CD14-positive monocyte (primary cell): ENCODE measurements around the gene PRELP. TPM values are rescaled to one million over a fixed set of nuclear protein-coding genes. Genes with fewer than 3 reads are reported as not detected.
A peak's percentile ranks its signal among the peaks of the same experiment; 100 is the strongest.

Experiments
- DNase-seq, 3 donors: peaks; one replicate each; pipeline ENCODE4 v3.0.0-alpha.2; 2011 to 2022
- H2AFZ ChIP-seq: 2 replicates; pipeline ENCODE4 v1.6.0; 2012; ENCODE audit warnings: mild to moderate bottlenecking, low read depth, low read length, inconsistent platforms; ENCODE audit not compliant: insufficient read depth, poor library complexity, severe bottlenecking
- H3K27ac ChIP-seq, 2 donors: 1 replicate in 1 of 2; 2 replicates in 1 of 2; pipeline ENCODE4 v1.5.1; 2012 to 2013; ENCODE audit warnings: low read length in 2 of 2, control low read depth in 1 of 2, inconsistent platforms in 1 of 2, low read depth in 1 of 2, mild to moderate bottlenecking in 1 of 2
- H3K27me3 ChIP-seq, 2 donors: one replicate each; pipeline versions ENCODE4 v1.6.0 to v1.6.1; 2011 to 2013; ENCODE audit warnings: low read length in 2 of 2; ENCODE audit not compliant: control insufficient read depth in 2 of 2, insufficient read depth in 2 of 2
- H3K36me3 ChIP-seq, 2 donors: replicated peaks in 1 of 2; 1 replicate in 1 of 2; 2 replicates in 1 of 2; pipeline versions ENCODE4 v1.5.1 to v1.6.1; 2012 to 2013; ENCODE audit warnings: low read length in 2 of 2, control low read depth in 1 of 2, inconsistent platforms in 1 of 2, mild to moderate bottlenecking in 1 of 2; ENCODE audit not compliant: insufficient read depth in 2 of 2, control insufficient read depth in 1 of 2
- H3K4me1 ChIP-seq, 2 donors: 1 replicate in 1 of 2; 2 replicates in 1 of 2; pipeline versions ENCODE4 v1.5.1 to v1.6.1; 2012 to 2013; ENCODE audit warnings: low read length in 2 of 2, control low read depth in 1 of 2, inconsistent platforms in 1 of 2, mild to moderate bottlenecking in 1 of 2, moderate library complexity in 1 of 2; ENCODE audit not compliant: insufficient read depth in 2 of 2, control insufficient read depth in 1 of 2
- H3K4me2 ChIP-seq: replicated peaks from 2 replicates; pipeline ENCODE3; 2012; ENCODE audit warnings: low read length, moderate library complexity, mild to moderate bottlenecking; ENCODE audit not compliant: poor library complexity, severe bottlenecking; ENCODE audit errors: extremely low read depth
- H3K4me3 ChIP-seq, 3 experiments: fragments of 200-600 bp in 1 of 3; sonication (generic) in 1 of 3; replicated peaks in 1 of 3; 1 replicate in 2 of 3; 2 replicates in 1 of 3; pipeline ENCODE4 v1.5.1; 2011 to 2013; ENCODE audit warnings: low read length in 3 of 3, mild to moderate bottlenecking in 3 of 3, control low read depth in 2 of 3, low read depth in 2 of 3, inconsistent platforms in 1 of 3, moderate library complexity in 1 of 3
- H3K79me2 ChIP-seq: 2 replicates; pipeline ENCODE4 v1.6.0; 2012; ENCODE audit warnings: mild to moderate bottlenecking, control low read depth, inconsistent platforms, low read length, moderate library complexity; ENCODE audit not compliant: insufficient read depth
- H3K9ac ChIP-seq: 2 replicates; pipeline ENCODE4 v1.6.0; 2017; ENCODE audit warnings: low read length, mild to moderate bottlenecking; ENCODE audit not compliant: insufficient read depth, poor library complexity, severe bottlenecking
- H3K9me3 ChIP-seq, 2 donors: replicated peaks in 1 of 2; 1 replicate in 1 of 2; 2 replicates in 1 of 2; pipeline versions ENCODE4 v1.5.1 to v1.6.1; 2012 to 2013; ENCODE audit warnings: low read length in 2 of 2, control low read depth in 1 of 2; ENCODE audit not compliant: control insufficient read depth in 1 of 2, insufficient read depth in 1 of 2
- H4K20me1 ChIP-seq: 2 replicates; pipeline ENCODE4 v1.6.0; 2012; ENCODE audit warnings: mild to moderate bottlenecking, low read length, control low read depth, moderate library complexity; ENCODE audit not compliant: insufficient read depth
- H3K27ac Mint-ChIP-seq, 7 donors: one replicate each; pipeline ENCODE4 v1.8.0; 2020; ENCODE audit warnings: mild to moderate bottlenecking in 7 of 7, mixed read lengths in 7 of 7, moderate library complexity in 6 of 7, inconsistent platforms in 2 of 7
- H3K27me3 Mint-ChIP-seq, 3 donors: one replicate each; pipeline ENCODE4 v1.8.0; 2021 to 2022; ENCODE audit warnings: low read depth in 3 of 3, mild to moderate bottlenecking in 3 of 3, mixed read lengths in 3 of 3, moderate library complexity in 3 of 3, inconsistent platforms in 1 of 3
- H3K36me3 Mint-ChIP-seq, 2 donors: one replicate each; pipeline ENCODE4 v1.8.0; 2020; ENCODE audit warnings: mixed read lengths in 2 of 2, inconsistent platforms in 1 of 2, mild to moderate bottlenecking in 1 of 2
- H3K4me1 Mint-ChIP-seq: one replicate; pipeline ENCODE4 v1.8.0; 2020; ENCODE audit warnings: mild to moderate bottlenecking, mixed read lengths
- H3K4me3 Mint-ChIP-seq, 2 donors: one replicate each; pipeline ENCODE4 v1.8.0; 2020; ENCODE audit warnings: mild to moderate bottlenecking in 2 of 2, mixed read lengths in 2 of 2, moderate library complexity in 1 of 2
- H3K9me3 Mint-ChIP-seq, 7 donors: one replicate each; pipeline ENCODE4 v1.8.0; 2020 to 2022; ENCODE audit warnings: mixed read lengths in 7 of 7, mild to moderate bottlenecking in 6 of 7, moderate library complexity in 6 of 7, inconsistent platforms in 2 of 7
- CTCF ChIP-seq: fragments of 200-600 bp; IDR thresholded peaks from one replicate; pipeline ENCODE4 v1.8.0; 2022; ENCODE audit warnings: antibody characterized with exemption, mild to moderate bottlenecking
- WGBS: methylation state at CpG from one replicate; pipeline ENCODE4 v1.1.5; 2013; ENCODE audit warnings: missing lambda C conversion rate; ENCODE audit not compliant: insufficient coverage; 5-methylcytosine and 5-hydroxymethylcytosine counted together
- intact Hi-C, 2 donors: fragments of 100-400 bp; cut with micrococcal nuclease; formaldehyde crosslinking; loops; one replicate each; pipeline versions ENCODE4 v1.15.0 to v1.15.1; 2023
- polyA plus RNA-seq, 3 donors: library from polyadenylated mRNA; depleted of rRNA in 1 of 3; unstranded in 2 of 3; stranded (reverse) in 1 of 3; fragments of 300-500 nt in 2 of 3; fragments of >200 nt in 1 of 3; fragmentation: Illumina TruSeq in 2 of 3; gene quantifications; 1 replicate in 2 of 3; 2 replicates in 1 of 3; pipeline ENCODE4 v1.2.3, GENCODE V29; 2012 to 2021

The PRELP gene
- polyA plus RNA-seq, 3 donors = not detected

DNA sequence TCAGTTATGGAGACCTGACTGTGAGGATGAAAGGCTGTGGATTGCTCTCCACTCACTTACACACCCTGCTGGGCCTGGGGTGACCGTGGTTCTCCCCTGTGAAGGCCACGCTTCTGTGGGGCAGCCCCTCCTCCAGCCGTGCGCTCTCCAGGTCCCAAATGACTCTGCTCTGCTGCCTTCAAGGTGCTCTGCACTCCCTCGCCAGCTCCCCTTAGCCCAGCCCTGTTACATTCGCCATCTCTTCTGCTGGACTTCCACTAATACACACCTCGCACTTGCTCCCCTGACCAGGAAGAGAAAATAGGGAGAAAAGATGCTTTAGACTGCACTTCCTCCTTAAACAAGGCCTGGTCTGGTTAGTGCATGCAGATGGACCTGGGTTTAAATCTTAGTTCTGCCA lies 42.9 kb downstream of the PRELP start:
- H3K36me3 Mint-ChIP-seq = no peaks in the 10 kb centered on the region
- intact Hi-C loops = no loop called here
- peak overlapping the region in 1 of 7 donors; percentile 37 for H3K27ac Mint-ChIP-seq
- H3K4me3 Mint-ChIP-seq = no peak overlapping the region
- H3K27me3 ChIP-seq = no peaks in the 10 kb centered on the region
- no peak overlapping the region for H2AFZ ChIP-seq
- H4K20me1 ChIP-seq = no peaks in the 10 kb centered on the region
- DNase-seq = no peak
- H3K4me2 ChIP-seq = no peak overlapping the region
- 94% methylated on average over 3 of the region's 7 CpGs for WGBS
- no peak overlapping the region for H3K9ac ChIP-seq
- no peak overlapping the region for H3K4me3 ChIP-seq
- peaks cover 0 to 1% (median 0%) of the 10 kb centered on the region in 7 donors for H3K9me3 Mint-ChIP-seq
- H3K79me2 ChIP-seq = no peaks in the 10 kb centered on the region
- no peaks in the 10 kb centered on the region for H3K9me3 ChIP-seq
- TF ChIP-seq CTCF = no peak
- H3K27ac ChIP-seq = no peak overlapping the region
- H3K4me1 ChIP-seq = peaks cover 3 to 5% of the 10 kb centered on the region in 2 donors
- H3K4me1 Mint-ChIP-seq = peaks cover 22% of the 10 kb centered on the region
- peaks cover 1 to 3% (median 2%) of the 10 kb centered on the region in 3 donors for H3K27me3 Mint-ChIP-seq
- H3K36me3 ChIP-seq = no peaks in the 10 kb centered on the region

DNA sequence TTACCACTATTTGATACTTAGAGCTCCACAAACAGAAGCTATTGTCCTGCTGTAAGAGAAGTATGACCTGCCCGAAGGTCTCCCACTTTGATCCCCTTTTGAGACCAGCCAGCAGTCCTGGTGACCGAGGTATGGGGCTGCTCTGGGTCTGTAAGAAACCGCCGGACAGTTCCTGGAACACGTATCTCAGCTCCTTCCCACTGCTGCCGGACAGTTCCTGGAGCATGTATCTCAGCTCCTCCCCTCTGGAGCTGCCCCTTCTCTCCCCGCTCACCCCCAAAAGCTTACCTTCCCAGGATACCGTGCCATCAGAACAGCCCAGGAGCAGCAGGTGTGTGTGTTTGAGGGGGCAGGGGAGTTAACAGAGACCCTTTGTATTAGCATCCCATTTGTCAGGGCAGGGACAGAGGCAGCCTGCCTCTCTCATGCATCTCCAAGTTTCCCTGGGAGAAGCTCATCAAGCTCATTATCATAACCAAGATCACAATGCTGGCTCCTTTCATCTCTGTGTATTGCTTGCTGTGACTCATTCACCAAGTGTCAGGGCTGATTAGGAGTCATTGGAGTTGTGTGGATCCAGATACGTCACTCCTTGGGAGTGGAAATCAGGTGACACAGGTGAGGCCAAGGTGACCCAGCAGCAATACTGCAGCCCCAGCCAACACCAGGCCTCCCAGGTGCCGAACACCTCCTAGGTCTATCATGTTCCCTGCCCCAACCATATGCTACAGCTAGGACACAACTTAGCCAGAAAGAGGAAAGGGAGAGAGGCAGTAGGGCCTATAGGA lies 43.6 kb downstream of the PRELP start:
- no peaks in the 10 kb centered on the region for H3K9me3 ChIP-seq
- no peak for TF ChIP-seq CTCF
- no peak overlapping the region for H3K9ac ChIP-seq
- Mint-ChIP-seq H3K36me3 (no peaks in the 10 kb centered on the region), H3K4me3 (no peak overlapping the region), H3K27ac (peak overlapping the region in 2 of 7 donors; percentile 25 to 50), H3K9me3 (peaks cover 0 to 1% (median 0%) of the 10 kb centered on the region in 7 donors), H3K4me1 (peaks cover 17% of the 10 kb centered on the region), H3K27me3 (peaks cover 0 to 2% (median 1%) of the 10 kb centered on the region in 3 donors)
- DNase-seq = no peak
- H3K4me1 ChIP-seq = peaks cover 0 to 4% of the 10 kb centered on the region in 2 donors
- H3K27ac ChIP-seq = no peak overlapping the region
- H4K20me1 ChIP-seq = no peaks in the 10 kb centered on the region
- 83% methylated on average over 7 of the region's 10 CpGs for WGBS
- H3K36me3 ChIP-seq = no peaks in the 10 kb centered on the region
- H3K4me2 ChIP-seq = no peak overlapping the region
- no peak overlapping the region for H3K4me3 ChIP-seq
- no peak overlapping the region for H2AFZ ChIP-seq
- no peaks in the 10 kb centered on the region for H3K79me2 ChIP-seq
- H3K27me3 ChIP-seq = no peaks in the 10 kb centered on the region
- intact Hi-C loops = no loop called here
